ENCODE results near the gene DCAF6.
"Not testable (repeated sequence)": the region's sequence is repeated elsewhere in the genome, so short reads cannot be mapped to it uniquely, and the experiment has no call there.

Gene DCAF6

GRCh38 chr1:167924543-167925231, 11.8 kb upstream of the DCAF6 start:
- DNase-seq = no peak

GRCh38 chr1:167926486-167926997, 9.9 kb upstream of the DCAF6 start:
- DNase-seq = no peak

GRCh38 chr1:167927046-167927754, 9.3 kb upstream of the DCAF6 start:
- no peak for DNase-seq

GRCh38 chr1:167928457-167928852, 8.0 kb upstream of the DCAF6 start:
- no peak for DNase-seq

- DNase-seq = not testable (repeated sequence)
These were observed 7.6 kb upstream of the DCAF6 start for GRCh38 chr1:167928919-167929318.

- no peak for DNase-seq
These were observed 6.8 kb upstream of the DCAF6 start for GRCh38 chr1:167929725-167930124.

GRCh38 chr1:167933788-167934187, 2.7 kb upstream of the DCAF6 start:
- DNase-seq = no peak

GRCh38 chr1:167934426-167935215, 1.9 kb upstream of the DCAF6 start:
- DNase-seq = no peak

GRCh38 chr1:167935216-167936067, 1.0 kb upstream of the DCAF6 start:
- DNase-seq = peak; percentile 37 to 64 (median 58)

- DNase-seq = peak; percentile 50 to 77 (median 64)
These were observed 636 bp downstream of the DCAF6 start, which contains the start of gene MPC2 for GRCh38 chr1:167936930-167937708. MPC2 (minus strand) TSS chr1:167937072; CDS start chr1:167935841, 1,231 bp downstream.

- no peak for DNase-seq
These were observed 1.2 kb downstream of the DCAF6 start for GRCh38 chr1:167937709-167938010.

- DNase-seq = no peak
These were observed 1.7 kb downstream of the DCAF6 start for GRCh38 chr1:167938080-167938636.

GRCh38 chr1:167940264-167940663, 3.8 kb downstream of the DCAF6 start:
- DNase-seq = no peak

- no peak for DNase-seq
These were observed 7.1 kb downstream of the DCAF6 start for GRCh38 chr1:167943541-167943940.

- no peak for DNase-seq
These were observed 11.2 kb downstream of the DCAF6 start for GRCh38 chr1:167947733-167948132.

- DNase-seq = no peak
These were observed 13.3 kb downstream of the DCAF6 start for GRCh38 chr1:167949785-167950184.

GRCh38 chr1:167950569-167950968, 14.1 kb downstream of the DCAF6 start:
- peak in 1 of 4 experiments; percentile 20 for DNase-seq

- no peak for DNase-seq
These were observed 19.4 kb downstream of the DCAF6 start for GRCh38 chr1:167955915-167956314.

GRCh38 chr1:167957710-167958109, 21.2 kb downstream of the DCAF6 start:
- no peak for DNase-seq

- no peak for DNase-seq
These were observed 28.2 kb downstream of the DCAF6 start for GRCh38 chr1:167964646-167965045.

GRCh38 chr1:167966050-167966449, 29.6 kb downstream of the DCAF6 start:
- no peak for DNase-seq
